GM12892 (cell line): ENCODE data around the gene FTO.

Experiments
- POLR2A ChIP-seq: IDR thresholded peaks from 2 replicates; pipeline ENCODE4 v1.6.1; 2011; ENCODE audit warnings: low read depth, low read length, control low read depth
- TAF1 ChIP-seq: IDR thresholded peaks from 2 replicates; pipeline ENCODE4 v1.6.1; 2011; ENCODE audit warnings: low read depth, mild to moderate bottlenecking, control low read depth, low read length, borderline replicate concordance

DNA sequence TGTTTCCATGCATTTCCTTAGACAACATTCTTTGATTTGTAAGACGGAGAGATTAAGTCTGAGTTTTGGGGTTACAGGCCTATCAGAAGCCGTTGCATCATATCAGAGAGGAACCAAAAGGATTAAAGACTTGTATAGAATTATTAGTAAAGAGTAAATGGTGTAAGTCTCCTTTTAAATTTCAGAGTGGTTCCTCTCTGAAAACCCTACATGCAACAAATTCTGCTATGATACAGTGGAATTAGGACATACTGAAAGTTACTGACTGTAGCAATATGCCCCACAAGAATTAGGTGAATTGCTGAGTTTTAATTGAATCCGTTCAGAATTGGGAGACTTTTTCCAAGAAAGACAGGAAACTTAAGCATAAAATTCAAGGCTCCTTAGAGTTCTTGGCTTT, 221.6 kb downstream of the FTO start:
- TF ChIP-seq TAF1 = no peak
- TF ChIP-seq POLR2A = no peak
